Pancreas (tissue), 10 donors: ENCODE data around the gene SMAD3. TPM values are rescaled to one million over a fixed set of nuclear protein-coding genes. Genes with fewer than 3 reads are reported as not detected.
"Not testable (repeated sequence)": the region's sequence is repeated elsewhere in the genome, so short reads cannot be mapped to it uniquely, and the experiment has no call there.

Experiments used
- ATAC-seq, 4 donors: fragments of 200-7000 bp; cut with Tn5 transposase; one replicate each; pipeline versions ENCODE4 v1.8.0 to v1.9.1; 2020; ENCODE audit warnings: mild to moderate bottlenecking in 4 of 4, moderate library complexity in 4 of 4
- DNase-seq, 6 donors: peaks; one replicate each; pipeline ENCODE4 v3.0.0-alpha.2; 2020
- FAIRE-seq: peaks from 2 replicates; lab custom pipeline; 2012; peaks lifted over from hg19 to GRCh38; lab: Jason Lieb, UNC
- H3K27ac ChIP-seq, 4 donors: fragments of 200-600 bp; sonication (generic); 1 replicate in 3 of 4; 2 replicates in 1 of 4; pipeline versions ENCODE4 v1.5.0 to v1.8.0; 2020
- H3K27me3 ChIP-seq, 4 donors: fragments of 200-600 bp; one replicate each; pipeline ENCODE4 v1.8.0; 2021
- H3K36me3 ChIP-seq, 3 donors: fragments of 200-600 bp; sonication (generic) in 1 of 3; one replicate each; pipeline versions ENCODE4 v1.5.0 to v1.8.0; 2020 to 2021
- H3K4me1 ChIP-seq, 3 donors: fragments of 200-600 bp; one replicate each; pipeline ENCODE4 v1.8.0; 2021
- H3K4me3 ChIP-seq, 4 donors: fragments of 200-600 bp; sonication (generic) in 2 of 4; one replicate each; pipeline versions ENCODE4 v1.5.0 to v1.8.0; 2020 to 2021
- H3K9me3 ChIP-seq, 4 donors: fragments of 200-600 bp; one replicate each; pipeline ENCODE4 v1.8.0; 2021
- CTCF ChIP-seq, 4 donors: fragments of 200-600 bp; sonication (generic) in 3 of 4; IDR thresholded peaks; one replicate each; pipeline versions ENCODE4 v1.5.0 to v1.8.0; 2021; ENCODE audit warnings: antibody characterized with exemption in 4 of 4
- WGBS, 2 donors: extraction: QIAGEN DNeasy Blood & Tissue Kit; methylation state at CpG; one replicate each; pipeline ENCODE4 v1.1.7; 2013; 5-methylcytosine and 5-hydroxymethylcytosine counted together
- intact Hi-C, 3 donors: fragments of 100-400 bp; cut with DNase I; formaldehyde crosslinking; loops; one replicate each; pipeline versions ENCODE4 v1.11.1 to v1.14.2; 2022
- polyA plus RNA-seq, 2 donors: library from polyadenylated mRNA; stranded (reverse); fragments of 200-250 nt; gene quantifications; one replicate each; pipeline ENCODE4 v1.2.3, GENCODE V29; 2013
- total RNA-seq, 6 donors: library from RNA; stranded (reverse); fragmentation: NEBNext Ultra II Directional in 4 of 6; extraction: Animal tissue kit (Norgen Biotek cat#: 25700) in 4 of 6; gene quantifications; one replicate each; pipeline versions ENCODE4 v1.2.1 to v1.2.4, GENCODE V29; 2021 to 2023
- donor health status: healthy with polysubstance abuse.
- donor health status: DM: no; HTN: no; CAD: no; lungs with moderate emphysema.
- donor health status: DM: no; HTN: no; CAD: no.
- donor health status: control.
- donor health status: control.
- donor health status: Bipolar disorder and iron deficiency.
- donor health status: DM: yes; HTN: yes; CAD: no.
- donor health status: DM: no; HTN: no; CAD: no.
- donor health status: DM: no; HTN: no; CAD: no.
- donor health status: DM: yes; HTN: yes; CAD: no.

SMAD3 gene
- total and polyA plus RNA-seq, 8 donors = 7.9 to 42.5 (median 21.4) TPM

GRCh38 chr15:67119238-67119846 lies 53.9 kb downstream of the SMAD3 start:
- intact Hi-C loops = no loop called here
- no peaks in the 10 kb centered on the region for H3K27me3 ChIP-seq
- peaks cover 34 to 63% (median 42%) of the 10 kb centered on the region in 3 donors for H3K4me1 ChIP-seq
- H3K4me3 ChIP-seq = no peak overlapping the region
- TF ChIP-seq CTCF (IDR thresholded peaks at IDR 0.05) = no peak
- FAIRE-seq (no peak), ATAC-seq (no peak), DNase-seq (no peak)
- no peaks in the 10 kb centered on the region for H3K36me3 ChIP-seq
- H3K9me3 ChIP-seq = no peaks in the 10 kb centered on the region
- H3K27ac ChIP-seq = peak overlapping the region in 2 of 4 donors; percentile 90
- 95 to 96% methylated on average over 6 of the region's 6 CpGs for WGBS, 2 donors

GRCh38 chr15:67120009-67120838 lies 54.8 kb downstream of the SMAD3 start:
- H3K27ac ChIP-seq = peak overlapping the region; percentile 60 to 90 (median 82)
- H3K4me1 ChIP-seq = peaks cover 31 to 65% (median 40%) of the 10 kb centered on the region in 3 donors
- WGBS, 2 donors = 72 to 76% methylated on average over 9 of the region's 9 CpGs
- ATAC-seq (peak in 2 of 4 donors; percentile 8 to 14), FAIRE-seq (no peak), DNase-seq (no peak)
- H3K36me3 ChIP-seq = no peaks in the 10 kb centered on the region
- intact Hi-C loops = no loop called here
- TF ChIP-seq CTCF (IDR thresholded peaks at IDR 0.05) = no peak
- H3K9me3 ChIP-seq = no peaks in the 10 kb centered on the region
- H3K27me3 ChIP-seq = no peaks in the 10 kb centered on the region
- no peak overlapping the region for H3K4me3 ChIP-seq

- Histone ChIP-seq H3K4me3 (peak overlapping the region in 1 of 4 donors; percentile 13), H3K9me3 (no peaks in the 10 kb centered on the region), H3K27me3 (no peaks in the 10 kb centered on the region), H3K27ac (peak overlapping the region; percentile 60 to 90 (median 82)), H3K36me3 (no peaks in the 10 kb centered on the region), H3K4me1 (peaks cover 34 to 68% (median 40%) of the 10 kb centered on the region in 3 donors)
- ATAC-seq (peak; percentile 59 to 82 (median 76)), FAIRE-seq (no peak), DNase-seq (peak; percentile 73 to 86 (median 83))
- no peak for TF ChIP-seq CTCF (IDR thresholded peaks at IDR 0.05)
- intact Hi-C loops = no loop called here
- 25 to 40% methylated on average over 27 of the region's 27 CpGs for WGBS, 2 donors
Measured at GRCh38 chr15:67120839-67121643, 55.6 kb downstream of the SMAD3 start.

GRCh38 chr15:67121644-67122605 lies 56.5 kb downstream of the SMAD3 start:
- ATAC-seq = peak in 1 of 4 donors; percentile 2
- FAIRE-seq = no peak
- Histone ChIP-seq H3K27me3 (no peaks in the 10 kb centered on the region), H3K4me1 (peaks cover 40 to 70% (median 49%) of the 10 kb centered on the region in 3 donors), H3K9me3 (no peaks in the 10 kb centered on the region), H3K27ac (peak overlapping the region; percentile 60 to 90 (median 82)), H3K36me3 (no peaks in the 10 kb centered on the region), H3K4me3 (no peak overlapping the region)
- no peak for TF ChIP-seq CTCF (IDR thresholded peaks at IDR 0.05)
- WGBS, 2 donors = 84 to 86% methylated on average over 10 of the region's 10 CpGs
- intact Hi-C loops = no loop called here
- no peak for DNase-seq

GRCh38 chr15:67122816-67123215 lies 57.4 kb downstream of the SMAD3 start:
- 79 to 80% methylated on average over 5 of the region's 5 CpGs for WGBS, 2 donors
- ATAC-seq, intact Hi-C loops, DNase-seq, H3K36me3 ChIP-seq, H3K27me3 ChIP-seq, H3K9me3 ChIP-seq, FAIRE-seq, H3K4me3 ChIP-seq: not testable (repeated sequence)
- Histone ChIP-seq H3K4me1 (peaks cover 48 to 70% (median 58%) of the 10 kb centered on the region in 3 donors), H3K27ac (peak overlapping the region in 1 of 4 donors; percentile 90)

GRCh38 chr15:67123291-67123690 lies 57.9 kb downstream of the SMAD3 start:
- DNase-seq, H3K27me3 ChIP-seq, ATAC-seq, H3K4me3 ChIP-seq, FAIRE-seq, H3K36me3 ChIP-seq, intact Hi-C loops, H3K27ac ChIP-seq, H3K9me3 ChIP-seq: not testable (repeated sequence)
- H3K4me1 ChIP-seq = peaks cover 47 to 75% (median 60%) of the 10 kb centered on the region in 3 donors
- 94 to 95% methylated on average over 8 of the region's 8 CpGs for WGBS, 2 donors
